ENCODE data around the gene FAM43B. TPM values are rescaled to one million over a fixed set of nuclear protein-coding genes. Genes with fewer than 3 reads are reported as not detected.

Gene FAM43B
- total RNA-seq, 4 donors from 2014 or later = 0.90 to 1.0 TPM; not detected in 2

DNA sequence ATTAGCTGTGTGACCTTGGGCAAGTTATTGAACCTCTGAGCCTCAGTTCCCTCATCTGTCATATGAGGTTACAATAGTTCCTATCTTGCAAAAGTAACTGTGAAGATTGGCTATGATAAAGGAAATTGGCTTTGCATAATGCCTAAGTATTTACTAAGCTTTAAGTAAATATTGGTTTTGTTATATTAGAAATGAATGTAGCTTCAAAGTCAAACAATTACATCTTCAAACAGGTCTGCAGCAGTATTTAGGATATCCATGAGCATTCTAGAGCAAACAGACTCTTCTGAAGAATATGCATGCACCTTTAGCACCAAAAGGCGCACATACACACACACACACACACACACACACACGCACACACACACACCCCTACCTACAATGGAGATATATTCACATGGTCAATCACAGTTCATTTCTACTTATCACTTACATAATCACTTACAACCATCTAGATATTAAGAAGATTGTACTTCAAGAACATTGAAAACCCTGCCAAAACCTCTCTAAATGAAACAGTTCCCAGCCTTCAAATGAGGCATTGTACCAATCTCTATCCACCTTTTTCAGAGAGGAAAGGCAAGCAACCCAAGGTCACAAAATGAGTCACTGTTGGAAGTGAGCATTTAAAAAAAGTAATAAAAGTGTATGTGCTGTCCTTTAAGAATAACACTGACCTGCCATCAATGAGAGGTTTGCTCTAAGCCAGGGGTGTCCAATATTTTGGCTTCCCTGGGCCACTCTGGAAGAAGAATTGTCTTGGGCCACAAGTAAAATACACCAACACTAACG lies 13.4 kb upstream of the FAM43B start:
- Histone ChIP-seq H3K36me3 (no peaks in the 10 kb centered on the region), H3K27ac (no peak overlapping the region), H3K4me1 (no peaks in the 10 kb centered on the region), H3K4me3 (no peak overlapping the region), H3K9me3 (no peaks in the 10 kb centered on the region), H3K27me3 (peaks cover 0 to 23% of the 10 kb centered on the region in 2 donors)
- no peak for DNase-seq (ENCODE audit: low spot score in 2 of 2)
- WGBS, 2 donors = 63 to 81% methylated on average over 3 of the region's 3 CpGs
- TF ChIP-seq POLR2A (IDR thresholded peaks at IDR 0.05) (no peak), EP300 (IDR thresholded peaks at IDR 0.05) (no peak)
- TF ChIP-seq, protein P1, sequence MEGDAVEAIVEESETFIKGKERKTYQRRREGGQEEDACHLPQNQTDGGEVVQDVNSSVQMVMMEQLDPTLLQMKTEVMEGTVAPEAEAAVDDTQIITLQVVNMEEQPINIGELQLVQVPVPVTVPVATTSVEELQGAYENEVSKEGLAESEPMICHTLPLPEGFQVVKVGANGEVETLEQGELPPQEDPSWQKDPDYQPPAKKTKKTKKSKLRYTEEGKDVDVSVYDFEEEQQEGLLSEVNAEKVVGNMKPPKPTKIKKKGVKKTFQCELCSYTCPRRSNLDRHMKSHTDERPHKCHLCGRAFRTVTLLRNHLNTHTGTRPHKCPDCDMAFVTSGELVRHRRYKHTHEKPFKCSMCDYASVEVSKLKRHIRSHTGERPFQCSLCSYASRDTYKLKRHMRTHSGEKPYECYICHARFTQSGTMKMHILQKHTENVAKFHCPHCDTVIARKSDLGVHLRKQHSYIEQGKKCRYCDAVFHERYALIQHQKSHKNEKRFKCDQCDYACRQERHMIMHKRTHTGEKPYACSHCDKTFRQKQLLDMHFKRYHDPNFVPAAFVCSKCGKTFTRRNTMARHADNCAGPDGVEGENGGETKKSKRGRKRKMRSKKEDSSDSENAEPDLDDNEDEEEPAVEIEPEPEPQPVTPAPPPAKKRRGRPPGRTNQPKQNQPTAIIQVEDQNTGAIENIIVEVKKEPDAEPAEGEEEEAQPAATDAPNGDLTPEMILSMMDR (IDR thresholded peaks at IDR 0.05) = no peak

- H3K4me3 ChIP-seq = no peak overlapping the region
- DNase-seq (ENCODE audit: low spot score in 2 of 2) = no peak
- peaks cover 0 to 21% of the 10 kb centered on the region in 2 donors for H3K27me3 ChIP-seq
- no peak overlapping the region for H3K27ac ChIP-seq
- H3K36me3 ChIP-seq = no peaks in the 10 kb centered on the region
- no peaks in the 10 kb centered on the region for H3K9me3 ChIP-seq
- 85 to 100% methylated on average over 1 of the region's 1 CpG for WGBS, 2 donors
- H3K4me1 ChIP-seq = no peaks in the 10 kb centered on the region
- TF ChIP-seq EP300 (IDR thresholded peaks at IDR 0.05) = no peak
- TF ChIP-seq POLR2A (IDR thresholded peaks at IDR 0.05) = no peak
- TF ChIP-seq, protein P1 (IDR thresholded peaks at IDR 0.05) = no peak
Measured at GRCh38 chr1:20540281-20540680, 12.1 kb upstream of the FAM43B start.

DNA sequence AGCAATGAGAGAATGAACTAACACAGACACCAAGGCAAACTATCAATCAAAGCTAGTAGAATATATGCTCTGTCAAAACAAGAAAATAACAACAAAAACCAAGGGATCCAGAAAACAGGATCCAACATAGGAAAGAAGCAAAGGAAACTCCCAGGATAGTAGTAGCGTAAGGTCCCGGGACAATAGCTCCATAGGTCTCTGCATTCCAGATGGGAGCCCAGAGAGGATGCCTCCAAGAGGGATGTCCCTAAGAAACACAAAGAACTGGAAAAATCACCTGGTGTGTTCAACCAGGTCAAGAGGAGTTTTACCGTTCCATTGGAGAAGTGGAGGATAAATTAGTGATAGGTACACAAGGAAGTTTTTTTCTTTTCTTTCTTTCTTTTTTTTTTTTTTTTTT lies 5.7 kb upstream of the FAM43B start:
- no peak for TF ChIP-seq POLR2A (IDR thresholded peaks at IDR 0.05)
- TF ChIP-seq, protein P1 (IDR thresholded peaks at IDR 0.05) = no peak
- TF ChIP-seq EP300 (IDR thresholded peaks at IDR 0.05) = no peak
- Histone ChIP-seq H3K4me3 (no peak overlapping the region), H3K36me3 (no peaks in the 10 kb centered on the region), H3K4me1 (peaks cover 0 to under 1% (median 0%) of the 10 kb centered on the region in 4 donors), H3K27me3 (peaks cover 0 to 31% of the 10 kb centered on the region in 2 donors), H3K9me3 (no peaks in the 10 kb centered on the region), H3K27ac (no peak overlapping the region)
- 83 to 90% methylated on average over 3 of the region's 3 CpGs for WGBS, 2 donors
- DNase-seq (ENCODE audit: low spot score in 2 of 2) = no peak

DNA sequence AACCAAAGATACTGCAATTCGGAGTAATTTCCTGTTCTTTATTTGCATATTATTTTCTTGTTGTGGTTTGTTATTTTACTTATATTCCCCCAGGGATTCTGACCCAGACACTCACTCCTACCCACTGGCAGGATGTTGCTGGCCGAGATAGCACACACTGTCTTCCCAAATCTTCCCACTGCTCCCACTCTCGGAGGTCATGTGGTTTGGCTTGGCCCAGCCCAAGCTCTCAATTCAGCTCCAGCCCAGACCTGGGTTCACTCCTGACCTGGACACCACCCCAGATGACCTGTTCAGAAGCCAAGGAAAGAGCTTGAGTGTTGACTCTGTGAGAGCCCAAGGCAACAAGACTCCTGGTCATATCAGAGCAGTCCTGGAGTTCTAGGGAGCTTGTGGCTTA lies 1.2 kb upstream of the FAM43B start:
- Histone ChIP-seq H3K4me3 (no peak overlapping the region), H3K4me1 (peaks cover 0 to 21% (median 0%) of the 10 kb centered on the region in 4 donors), H3K36me3 (no peaks in the 10 kb centered on the region), H3K27ac (no peak overlapping the region), H3K27me3 (peaks cover 0 to 55% of the 10 kb centered on the region in 2 donors), H3K9me3 (no peaks in the 10 kb centered on the region)
- no peak for DNase-seq (ENCODE audit: low spot score in 2 of 2)
- 50 to 52% methylated on average over 3 of the region's 3 CpGs for WGBS, 2 donors
- TF ChIP-seq POLR2A (IDR thresholded peaks at IDR 0.05) (no peak), EP300 (IDR thresholded peaks at IDR 0.05) (no peak)
- TF ChIP-seq, protein P1 (IDR thresholded peaks at IDR 0.05) = no peak

DNA sequence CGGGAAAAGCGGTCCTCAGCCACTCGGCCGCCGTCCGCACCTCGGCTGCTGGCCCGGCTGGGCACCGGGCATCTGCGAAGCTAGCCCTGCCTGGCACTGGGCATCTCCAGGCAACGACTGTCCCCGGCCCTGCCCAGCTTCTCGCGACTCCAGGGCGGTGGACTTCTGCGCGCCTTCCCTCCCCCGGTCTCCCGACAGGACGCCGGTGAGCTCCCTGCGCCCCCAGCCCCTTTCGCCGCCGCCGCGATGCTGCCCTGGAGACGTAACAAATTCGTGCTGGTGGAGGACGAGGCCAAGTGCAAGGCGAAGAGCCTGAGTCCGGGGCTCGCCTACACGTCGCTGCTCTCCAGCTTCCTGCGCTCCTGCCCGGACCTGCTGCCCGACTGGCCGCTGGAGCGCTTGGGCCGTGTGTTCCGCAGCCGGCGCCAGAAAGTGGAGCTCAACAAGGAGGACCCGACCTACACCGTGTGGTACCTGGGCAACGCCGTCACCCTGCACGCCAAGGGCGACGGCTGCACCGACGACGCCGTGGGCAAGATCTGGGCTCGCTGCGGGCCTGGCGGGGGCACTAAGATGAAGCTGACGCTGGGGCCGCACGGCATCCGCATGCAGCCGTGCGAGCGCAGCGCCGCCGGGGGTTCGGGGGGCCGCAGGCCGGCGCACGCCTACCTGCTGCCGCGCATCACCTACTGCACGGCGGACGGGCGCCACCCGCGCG lies 514 bp downstream of the FAM43B start:
- DNase-seq (ENCODE audit: low spot score in 2 of 2) = no peak
- peaks cover 0 to 56% of the 10 kb centered on the region in 2 donors for H3K27me3 ChIP-seq
- H3K27ac ChIP-seq = no peak overlapping the region
- peaks cover 0 to 21% (median 0%) of the 10 kb centered on the region in 4 donors for H3K4me1 ChIP-seq
- no peak for TF ChIP-seq POLR2A (IDR thresholded peaks at IDR 0.05)
- TF ChIP-seq, protein P1 (IDR thresholded peaks at IDR 0.05) = no peak
- no peak for TF ChIP-seq EP300 (IDR thresholded peaks at IDR 0.05)
- H3K9me3 ChIP-seq = no peaks in the 10 kb centered on the region
- H3K4me3 ChIP-seq = peak overlapping the region in 2 of 4 donors; percentile 21 to 48
- WGBS, 2 donors = 1% methylated on average over 23 to 36 of the region's 82 CpGs
- H3K36me3 ChIP-seq = no peaks in the 10 kb centered on the region

All from tibial nerve (tissue), 4 donors.